Stimulated activated CD4-positive, alpha-beta T cell treated with anti-CD3 and anti-CD28 coated beads, Interleukin-4, amount 100 ng/mL, for 4 hours (primary cell): ENCODE results near the gene CARMIL3.

Source experiments
- DNase-seq, 2 experiments: peaks; one replicate each; pipeline ENCODE4 v3.0.0-alpha.2; 2020

Gene CARMIL3

GRCh38 chr14:24116128-24116814 is 64.5 kb downstream of the CARMIL3 start:
- no peak for DNase-seq

DNA sequence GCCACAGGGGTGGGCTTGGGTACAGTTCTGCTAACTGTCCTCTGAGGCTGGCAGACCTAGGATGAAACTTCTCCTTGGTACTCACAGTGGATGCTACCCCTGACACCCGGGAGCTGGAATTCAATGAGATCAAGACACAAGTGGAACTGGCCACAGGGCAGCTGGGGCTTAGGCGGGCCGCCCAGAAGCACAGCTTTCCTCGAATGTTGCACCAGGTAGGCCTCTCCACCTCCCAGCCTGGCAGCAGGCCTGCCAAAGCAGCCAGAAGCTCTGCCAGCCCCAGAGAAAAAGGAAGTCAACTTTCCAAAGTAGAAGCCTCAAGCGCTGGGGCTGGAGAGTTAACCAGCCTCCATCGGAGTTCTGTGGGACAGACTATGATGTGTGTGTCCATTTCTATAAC is 65.4 kb downstream of the CARMIL3 start:
- DNase-seq = no peak
